GM12864 (cell line): ENCODE measurements around the gene DBH.
"Not testable (repeated sequence)": the region's sequence is repeated elsewhere in the genome, so short reads cannot be mapped to it uniquely, and the experiment has no call there.

Experiments used
- DNase-seq: peaks from one replicate; pipeline ENCODE4 v3.0.0-alpha.2; 2011; ENCODE audit warnings: low read depth
- H3K4me3 ChIP-seq: 2 replicates; pipeline ENCODE4 v1.5.1; 2011; ENCODE audit warnings: mild to moderate bottlenecking, low read depth, low read length, control low read depth
- TF ChIP-seq, protein P1 (sequence below): IDR thresholded peaks from 2 replicates; pipeline ENCODE4 v1.5.1; 2011; ENCODE audit warnings: low read depth, mild to moderate bottlenecking, moderate library complexity, low read length, control low read depth, inconsistent platforms; ENCODE audit errors: missing control alignments

Gene DBH

DNA sequence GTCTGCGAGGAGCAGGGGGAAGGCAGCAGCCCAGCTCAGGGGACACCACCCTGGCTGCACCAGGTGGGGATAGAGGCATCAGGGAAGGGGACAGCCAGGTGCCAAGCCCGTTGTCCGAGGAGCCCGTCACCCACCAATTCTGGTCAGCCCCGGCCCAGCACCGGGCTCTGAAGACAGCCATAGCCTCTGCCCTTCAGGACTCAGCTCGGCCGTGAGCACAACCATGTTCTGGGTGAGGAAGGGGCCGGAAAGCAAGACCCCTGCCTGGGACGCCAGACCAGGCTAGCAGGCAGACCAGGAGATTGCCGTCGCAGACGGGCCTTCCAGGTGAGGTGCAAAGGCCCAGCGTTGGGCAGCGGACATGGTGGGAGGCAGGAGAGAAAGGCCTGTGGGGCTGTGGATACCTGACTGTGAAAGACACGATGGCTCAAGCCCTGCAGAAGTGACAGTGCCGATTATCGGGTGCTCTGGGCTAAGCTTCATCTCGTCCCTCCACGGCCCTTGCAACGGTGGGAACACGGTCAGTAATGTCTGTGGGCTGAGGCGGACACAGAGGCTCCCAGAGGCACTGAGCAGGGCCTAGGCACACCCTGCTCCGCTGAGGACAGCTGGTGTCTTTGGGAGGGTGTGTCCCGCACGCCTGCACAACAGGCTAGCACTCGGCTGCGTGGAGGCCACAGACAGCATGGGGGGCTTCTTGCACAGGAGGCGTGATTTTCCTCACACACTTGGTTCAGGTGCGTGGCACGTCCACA, 36.5 kb downstream of the DBH start:
- no peak overlapping the region for H3K4me3 ChIP-seq
- DNase-seq: no peak
- TF ChIP-seq, protein P1, sequence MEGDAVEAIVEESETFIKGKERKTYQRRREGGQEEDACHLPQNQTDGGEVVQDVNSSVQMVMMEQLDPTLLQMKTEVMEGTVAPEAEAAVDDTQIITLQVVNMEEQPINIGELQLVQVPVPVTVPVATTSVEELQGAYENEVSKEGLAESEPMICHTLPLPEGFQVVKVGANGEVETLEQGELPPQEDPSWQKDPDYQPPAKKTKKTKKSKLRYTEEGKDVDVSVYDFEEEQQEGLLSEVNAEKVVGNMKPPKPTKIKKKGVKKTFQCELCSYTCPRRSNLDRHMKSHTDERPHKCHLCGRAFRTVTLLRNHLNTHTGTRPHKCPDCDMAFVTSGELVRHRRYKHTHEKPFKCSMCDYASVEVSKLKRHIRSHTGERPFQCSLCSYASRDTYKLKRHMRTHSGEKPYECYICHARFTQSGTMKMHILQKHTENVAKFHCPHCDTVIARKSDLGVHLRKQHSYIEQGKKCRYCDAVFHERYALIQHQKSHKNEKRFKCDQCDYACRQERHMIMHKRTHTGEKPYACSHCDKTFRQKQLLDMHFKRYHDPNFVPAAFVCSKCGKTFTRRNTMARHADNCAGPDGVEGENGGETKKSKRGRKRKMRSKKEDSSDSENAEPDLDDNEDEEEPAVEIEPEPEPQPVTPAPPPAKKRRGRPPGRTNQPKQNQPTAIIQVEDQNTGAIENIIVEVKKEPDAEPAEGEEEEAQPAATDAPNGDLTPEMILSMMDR: no peak

DNA sequence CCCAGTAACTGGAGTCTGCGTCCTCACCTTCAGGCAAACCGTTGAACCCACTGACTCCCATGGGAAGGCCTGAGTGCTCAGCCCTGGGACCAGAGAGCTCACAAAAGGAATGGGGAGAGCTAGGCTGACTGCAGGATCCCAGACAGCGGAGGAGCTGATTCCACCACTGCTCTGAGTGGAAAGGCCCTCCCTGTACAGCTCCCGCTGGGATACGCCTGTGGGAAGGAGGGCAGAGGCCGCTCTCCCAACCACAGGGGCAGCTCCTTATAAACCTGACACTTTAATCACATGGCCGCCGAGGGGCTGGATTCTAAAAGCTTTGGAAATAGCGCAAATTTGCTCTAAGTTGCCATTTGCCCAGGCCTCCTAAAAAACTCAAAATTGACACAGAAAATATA, 37.1 kb downstream of the DBH start:
- no peak overlapping the region for H3K4me3 ChIP-seq
- TF ChIP-seq, protein P1: no peak
- no peak for DNase-seq

DNA sequence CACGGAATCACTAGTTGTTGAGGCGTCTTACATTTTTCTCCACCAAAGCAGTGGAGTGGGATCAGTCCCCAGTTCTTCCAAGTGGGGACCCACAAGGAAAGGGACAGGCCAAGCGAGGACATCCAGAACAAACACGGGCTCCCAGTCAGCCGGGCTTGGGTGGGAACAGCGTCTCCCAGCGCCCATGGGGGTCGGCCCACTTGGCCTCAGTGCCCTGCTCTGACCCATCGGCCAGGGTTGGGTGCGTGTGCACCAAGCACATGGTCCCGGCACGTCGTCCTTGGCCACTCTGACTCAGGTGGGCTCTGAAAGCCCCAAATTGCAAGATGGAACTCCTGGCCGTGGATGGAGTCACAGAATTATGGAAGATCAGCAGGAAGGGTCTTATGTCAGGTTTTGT, 37.9 kb downstream of the DBH start:
- no peak for DNase-seq
- H3K4me3 ChIP-seq: no peak overlapping the region
- TF ChIP-seq, protein P1: no peak

DNA sequence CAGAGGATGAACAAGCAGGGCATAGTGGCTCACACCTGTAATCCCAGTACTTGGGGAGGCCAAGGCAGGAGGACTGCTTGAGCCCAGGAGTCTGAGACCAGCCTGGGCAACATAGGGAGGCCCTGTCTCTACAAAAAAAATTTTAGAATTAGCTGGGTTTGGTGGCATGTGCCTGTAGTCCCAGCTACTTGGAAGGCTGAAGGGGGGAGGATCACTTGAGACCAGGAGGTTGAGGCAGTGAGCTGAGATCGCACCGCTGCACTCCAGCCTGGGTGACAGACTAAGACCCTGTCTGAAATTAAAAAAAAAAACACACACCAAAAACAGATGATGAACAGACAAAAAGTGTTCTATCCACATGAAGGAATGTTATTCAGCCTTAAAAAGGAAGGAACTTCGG, 39.6 kb downstream of the DBH start:
- DNase-seq, H3K4me3 ChIP-seq: not testable (repeated sequence)

DNA sequence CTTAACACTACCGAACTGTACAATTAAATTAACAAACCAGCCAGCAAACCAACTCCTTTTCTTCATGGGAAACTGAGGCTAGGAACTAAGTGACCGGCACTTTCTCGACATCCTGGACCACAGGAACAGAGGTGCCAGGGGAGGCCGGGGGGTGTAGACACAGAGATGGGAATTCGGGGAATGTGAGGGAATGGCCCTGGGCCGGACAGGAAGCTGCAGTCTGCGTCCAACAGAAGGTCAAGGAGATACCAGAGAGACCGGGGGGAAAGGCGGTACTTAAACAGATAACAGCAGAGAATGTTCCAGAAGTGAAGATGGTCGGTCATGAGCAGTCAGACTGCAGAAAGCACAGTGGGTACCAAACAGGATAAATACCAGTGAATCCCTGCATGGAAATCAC, 40.3 kb downstream of the DBH start:
- TF ChIP-seq, protein P1: no peak
- DNase-seq: no peak
- H3K4me3 ChIP-seq: no peak overlapping the region

DNA sequence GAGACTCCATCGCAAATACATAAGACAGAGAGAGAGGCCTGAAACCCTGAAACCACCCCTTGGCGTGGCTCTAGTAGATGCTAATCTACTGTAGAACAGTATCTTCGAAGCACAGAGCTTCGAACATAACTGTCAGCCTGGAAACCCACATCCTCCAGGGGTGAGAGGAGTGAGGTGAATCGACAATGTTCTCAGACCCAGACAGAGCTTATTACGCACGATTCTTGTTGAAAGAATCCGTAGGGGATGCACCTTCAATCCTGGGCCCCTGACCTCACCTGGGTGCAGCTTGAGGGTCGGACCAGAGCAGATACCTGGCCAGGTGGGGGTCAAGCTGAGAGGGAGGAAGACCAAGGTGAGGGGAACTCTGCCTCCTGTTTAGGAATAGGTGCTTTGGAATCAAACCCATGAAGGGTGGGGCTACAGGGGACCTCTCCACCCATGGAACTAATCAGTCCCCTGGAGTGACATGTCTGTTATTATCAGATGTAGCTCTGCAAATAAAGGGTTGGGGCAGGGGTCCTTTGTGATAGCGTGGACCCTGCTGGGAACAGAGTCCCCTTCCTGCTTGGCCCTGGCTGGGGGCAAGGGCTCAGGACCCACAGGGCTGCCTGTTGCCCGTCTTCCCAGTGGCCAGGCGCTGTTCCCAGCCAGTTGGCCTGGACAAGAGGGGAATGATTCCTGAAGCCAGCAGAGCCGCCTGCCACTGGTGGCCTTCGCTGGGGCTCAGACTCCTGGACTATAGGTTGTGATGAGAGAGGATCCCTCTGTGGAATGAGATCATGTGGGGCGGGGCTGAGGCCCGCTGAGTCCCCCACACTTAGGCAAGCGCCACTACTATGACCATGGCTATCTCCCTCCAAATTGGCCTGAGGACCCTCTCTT, 41.2 kb downstream of the DBH start:
- no peak for DNase-seq
- no peak overlapping the region for H3K4me3 ChIP-seq
- TF ChIP-seq, protein P1: no peak

DNA sequence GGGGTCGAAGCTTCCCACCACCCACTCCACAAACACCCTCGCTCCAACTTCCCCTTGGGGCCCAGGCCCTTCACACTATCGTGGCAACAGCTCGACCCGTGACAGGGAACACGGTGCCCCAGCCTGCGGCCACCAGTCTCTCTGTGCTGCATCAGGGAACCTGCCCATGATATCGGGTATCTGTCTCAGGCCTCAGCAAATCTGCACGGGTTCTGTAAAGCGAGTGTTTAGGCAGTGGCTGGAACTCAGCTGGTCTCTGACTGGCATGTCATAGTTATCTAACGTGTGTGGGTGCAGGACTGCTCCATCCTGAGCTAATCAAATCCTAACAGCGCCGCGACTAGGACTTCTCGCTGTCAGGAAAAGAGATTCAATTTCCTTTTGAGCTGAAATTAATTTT, 42.9 kb downstream of the DBH start:
- no peak overlapping the region for H3K4me3 ChIP-seq
- TF ChIP-seq, protein P1: no peak
- no peak for DNase-seq
